PC-3 (cell line): Measurements from ENCODE around the gene ADGRV1.
"Not testable (repeated sequence)": the region's sequence is repeated elsewhere in the genome, so short reads cannot be mapped to it uniquely, and the experiment has no call there.

ENCODE experiments used
- CTCF ChIP-seq: fragments of 300-600 bp; sonication (generic); conservative IDR thresholded peaks from 2 replicates; pipeline ENCODE4 v1.5.1; 2017; ENCODE audit warnings: antibody characterized with exemption, low read depth, mild to moderate bottlenecking, low read length
- EZH2 ChIP-seq: fragments of 300-600 bp; sonication (generic); IDR thresholded peaks from one replicate; pipeline ENCODE4 v1.6.1; 2017; ENCODE audit warnings: antibody characterized with exemption, mild to moderate bottlenecking, low read length; ENCODE audit not compliant: unreplicated experiment
- EZH2phosphoT487 ChIP-seq: fragments of 300-600 bp; sonication (generic); IDR thresholded peaks from 2 replicates; pipeline ENCODE4 v1.6.1; 2018; ENCODE audit warnings: mild to moderate bottlenecking, antibody characterized with exemption, low read length, borderline replicate concordance

GRCh38 chr5:90576566-90576965 is 18.0 kb downstream of the ADGRV1 start:
- TF ChIP-seq CTCF, EZH2phosphoT487, EZH2: not testable (repeated sequence)
